Measurements from ENCODE around the gene MINDY4. TPM values are rescaled to one million over a fixed set of nuclear protein-coding genes. Genes with fewer than 3 reads are reported as not detected.

MINDY4 gene
- total RNA-seq, 3 donors from 2014 or later (not counting 1 experiment from before 2014, with no cell fraction given): 1.1 to 1.7 (median 1.1) TPM

DNA sequence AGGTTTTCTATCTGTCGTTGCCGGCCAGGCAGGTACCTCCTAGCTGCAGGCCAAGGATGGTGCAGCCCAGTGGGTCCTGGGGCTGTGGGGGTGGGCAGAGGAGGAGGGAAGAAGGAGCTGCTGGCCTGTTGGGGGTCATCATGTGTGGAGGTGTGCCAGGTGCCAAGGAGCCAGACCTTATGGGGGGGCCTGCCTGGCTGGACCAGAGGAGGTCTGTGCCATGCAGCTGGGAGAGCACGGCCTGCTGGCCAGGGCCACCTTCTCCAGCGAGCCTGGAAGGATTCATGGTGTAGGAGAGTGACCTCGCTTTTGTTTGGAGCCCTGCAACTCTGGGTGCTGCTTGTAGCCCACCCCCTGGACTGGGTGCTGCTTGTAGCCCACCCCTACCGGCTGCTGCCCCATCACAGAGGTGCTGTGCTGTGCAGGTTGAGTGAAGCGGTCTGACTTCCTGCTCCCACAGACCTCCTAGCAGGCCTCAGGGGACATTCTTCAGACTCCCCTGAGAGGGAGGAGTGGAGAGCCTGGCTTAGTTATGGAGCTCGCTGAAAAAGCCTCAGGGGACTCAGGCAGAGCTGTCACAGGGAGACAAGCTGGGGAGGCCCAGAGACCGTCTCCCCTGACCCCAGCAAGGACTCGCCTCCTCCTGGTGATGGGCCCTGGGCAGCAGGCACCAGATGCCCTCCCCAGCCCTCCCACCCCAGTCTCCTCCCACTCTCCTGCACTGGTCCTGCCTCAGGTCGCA is 72.7 kb downstream of the MINDY4 start:
- WGBS (ENCODE audit: insufficient coverage): 86% methylated on average over 10 of the region's 11 CpGs

DNA sequence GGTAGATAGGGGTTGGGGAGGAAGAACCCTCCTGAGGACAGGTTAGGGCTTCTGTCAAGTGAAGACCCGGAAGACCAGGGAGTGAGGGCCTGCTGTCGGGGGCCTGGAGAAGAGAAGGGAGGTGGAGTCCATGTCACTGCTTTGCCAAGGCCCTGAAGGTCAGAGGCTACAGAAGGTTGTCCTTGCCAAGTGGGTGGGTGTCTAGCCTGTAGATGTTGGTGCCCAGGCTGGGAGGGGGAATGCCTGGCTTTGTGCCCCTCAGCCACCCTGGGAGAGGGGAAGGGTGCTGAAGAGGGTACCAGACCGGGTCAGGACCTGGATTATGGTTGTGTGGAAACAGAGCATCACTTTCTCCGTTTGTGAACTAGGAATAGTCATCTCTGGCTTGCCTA is 73.3 kb downstream of the MINDY4 start:
- Histone ChIP-seq H3K4me3 (ENCODE audit: low read length) (no peak overlapping the region), H3K9me3 (ENCODE audit: control insufficient read depth, insufficient read depth, low read length) (no peaks in the 10 kb centered on the region), H3K36me3 (ENCODE audit: control insufficient read depth, insufficient read depth, low read length) (no peaks in the 10 kb centered on the region), H3K27me3 (ENCODE audit: control insufficient read depth, insufficient read depth, low read length) (no peaks in the 10 kb centered on the region), H3K4me1 (ENCODE audit: control insufficient read depth, insufficient read depth, low read length) (no peaks in the 10 kb centered on the region), H3K27ac (ENCODE audit: low read length) (no peak overlapping the region)
- Mint-ChIP-seq H3K27ac (no peak overlapping the region), H3K4me3 (no peak overlapping the region), H3K27me3 (ENCODE audit: low read depth in 2 of 2) (peaks cover 0 to under 1% of the 10 kb centered on the region in 2 donors), H3K36me3 (no peaks in the 10 kb centered on the region), H3K9me3 (no peaks in the 10 kb centered on the region), H3K4me1 (no peaks in the 10 kb centered on the region)
- TF ChIP-seq, protein P1, sequence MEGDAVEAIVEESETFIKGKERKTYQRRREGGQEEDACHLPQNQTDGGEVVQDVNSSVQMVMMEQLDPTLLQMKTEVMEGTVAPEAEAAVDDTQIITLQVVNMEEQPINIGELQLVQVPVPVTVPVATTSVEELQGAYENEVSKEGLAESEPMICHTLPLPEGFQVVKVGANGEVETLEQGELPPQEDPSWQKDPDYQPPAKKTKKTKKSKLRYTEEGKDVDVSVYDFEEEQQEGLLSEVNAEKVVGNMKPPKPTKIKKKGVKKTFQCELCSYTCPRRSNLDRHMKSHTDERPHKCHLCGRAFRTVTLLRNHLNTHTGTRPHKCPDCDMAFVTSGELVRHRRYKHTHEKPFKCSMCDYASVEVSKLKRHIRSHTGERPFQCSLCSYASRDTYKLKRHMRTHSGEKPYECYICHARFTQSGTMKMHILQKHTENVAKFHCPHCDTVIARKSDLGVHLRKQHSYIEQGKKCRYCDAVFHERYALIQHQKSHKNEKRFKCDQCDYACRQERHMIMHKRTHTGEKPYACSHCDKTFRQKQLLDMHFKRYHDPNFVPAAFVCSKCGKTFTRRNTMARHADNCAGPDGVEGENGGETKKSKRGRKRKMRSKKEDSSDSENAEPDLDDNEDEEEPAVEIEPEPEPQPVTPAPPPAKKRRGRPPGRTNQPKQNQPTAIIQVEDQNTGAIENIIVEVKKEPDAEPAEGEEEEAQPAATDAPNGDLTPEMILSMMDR (IDR thresholded peaks at IDR 0.05): no peak
- WGBS (ENCODE audit: insufficient coverage): 87% methylated on average over 4 of the region's 4 CpGs
- intact Hi-C loops (cut with micrococcal nuclease): no loop called here
- ATAC-seq (no peak), DNase-seq (no peak)

More for the DNA sequence above, 72.7 kb downstream of the MINDY4 start:
- no peaks in the 10 kb centered on the region for H3K36me3 Mint-ChIP-seq
- no peaks in the 10 kb centered on the region for H3K9me3 Mint-ChIP-seq
- H3K27ac Mint-ChIP-seq: no peak overlapping the region
- no peaks in the 10 kb centered on the region for H3K4me1 Mint-ChIP-seq
- no peaks in the 10 kb centered on the region for H3K9me3 ChIP-seq (ENCODE audit: control insufficient read depth, insufficient read depth, low read length)
- no peak overlapping the region for H3K27ac ChIP-seq (ENCODE audit: low read length)
- intact Hi-C loops (cut with micrococcal nuclease): no loop called here
- no peak overlapping the region for H3K4me3 ChIP-seq (ENCODE audit: low read length)
- H3K4me3 Mint-ChIP-seq: no peak overlapping the region
- H3K27me3 Mint-ChIP-seq (ENCODE audit: low read depth in 2 of 2): no peaks in the 10 kb centered on the region
- TF ChIP-seq, protein P1 (IDR thresholded peaks at IDR 0.05): no peak
- ATAC-seq (no peak), DNase-seq (no peak)
- no peaks in the 10 kb centered on the region for H3K27me3 ChIP-seq (ENCODE audit: control insufficient read depth, insufficient read depth, low read length)
- no peaks in the 10 kb centered on the region for H3K4me1 ChIP-seq (ENCODE audit: control insufficient read depth, insufficient read depth, low read length)
- no peaks in the 10 kb centered on the region for H3K36me3 ChIP-seq (ENCODE audit: control insufficient read depth, insufficient read depth, low read length)

DNA sequence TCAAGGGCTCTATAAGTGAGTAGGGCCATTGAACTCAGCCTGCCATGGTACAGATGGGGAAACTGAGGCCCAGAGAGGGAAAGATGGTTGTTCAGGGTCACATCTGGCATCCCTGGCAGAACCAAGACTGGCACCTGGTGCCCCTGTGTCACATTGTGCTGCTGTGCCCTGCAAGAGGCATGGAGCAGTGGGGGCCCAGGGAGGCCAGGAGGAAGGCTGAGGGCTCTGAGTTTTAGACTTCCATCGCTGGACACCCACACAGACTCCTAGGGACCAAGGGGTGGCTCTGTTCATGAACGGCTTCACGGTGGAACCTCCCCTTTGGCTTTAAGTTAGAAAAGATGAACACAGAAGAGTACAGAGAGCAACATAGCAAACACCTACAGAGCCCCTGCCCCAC is 73.7 kb downstream of the MINDY4 start:
- WGBS (ENCODE audit: insufficient coverage): 97% methylated on average over 3 of the region's 3 CpGs
- DNase-seq: no peak
- Histone ChIP-seq H3K4me3 (ENCODE audit: low read length) (no peak overlapping the region), H3K4me1 (ENCODE audit: control insufficient read depth, insufficient read depth, low read length) (no peaks in the 10 kb centered on the region), H3K27ac (ENCODE audit: low read length) (no peak overlapping the region), H3K27me3 (ENCODE audit: control insufficient read depth, insufficient read depth, low read length) (no peaks in the 10 kb centered on the region), H3K36me3 (ENCODE audit: control insufficient read depth, insufficient read depth, low read length) (no peaks in the 10 kb centered on the region), H3K9me3 (ENCODE audit: control insufficient read depth, insufficient read depth, low read length) (no peaks in the 10 kb centered on the region)
- no peak overlapping the region for H3K4me3 Mint-ChIP-seq
- H3K36me3 Mint-ChIP-seq: no peaks in the 10 kb centered on the region
- no peak overlapping the region for H3K27ac Mint-ChIP-seq
- TF ChIP-seq, protein P1 (IDR thresholded peaks at IDR 0.05): no peak
- ATAC-seq: no peak
- H3K9me3 Mint-ChIP-seq: no peaks in the 10 kb centered on the region
- peaks cover 0 to 4% of the 10 kb centered on the region in 2 donors for H3K27me3 Mint-ChIP-seq (ENCODE audit: low read depth in 2 of 2)
- H3K4me1 Mint-ChIP-seq: no peaks in the 10 kb centered on the region
- intact Hi-C loops (cut with micrococcal nuclease): no loop called here
